GM19351 (cell line): ENCODE results near the gene SBF2.
A peak's percentile ranks its signal among the peaks of the same experiment; 100 is the strongest.

Experiments
- ATAC-seq: cut with Tn5 transposase; IDR thresholded peaks from one replicate; pipeline ENCODE4 v1.9.1; 2021; ENCODE audit warnings: mild to moderate bottlenecking, moderate library complexity; ENCODE audit not compliant: unreplicated experiment

Gene SBF2

DNA sequence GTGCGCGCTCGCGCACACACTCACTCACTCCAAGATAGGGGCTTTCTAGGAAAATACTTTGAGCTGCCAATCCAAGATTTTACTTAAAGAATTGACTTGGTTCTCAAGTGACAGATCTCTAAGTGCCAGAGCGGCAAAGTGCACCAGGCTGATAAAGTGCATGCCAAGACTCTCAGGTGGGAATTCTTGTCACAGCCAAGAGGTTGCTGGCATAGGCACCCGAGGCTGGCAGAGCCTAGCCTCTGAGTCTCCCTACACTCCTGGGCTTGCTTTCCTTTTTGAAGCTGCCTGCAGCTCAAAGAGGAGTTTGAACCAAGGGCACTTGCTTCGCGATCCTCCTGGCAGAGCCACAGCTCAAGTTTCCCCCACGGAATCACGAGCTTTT is 8.3 kb upstream of the SBF2 start:
- ATAC-seq = no peak

GRCh38 chr11:10301656-10302358 is 7.8 kb upstream of the SBF2 start:
- no peak for ATAC-seq

DNA sequence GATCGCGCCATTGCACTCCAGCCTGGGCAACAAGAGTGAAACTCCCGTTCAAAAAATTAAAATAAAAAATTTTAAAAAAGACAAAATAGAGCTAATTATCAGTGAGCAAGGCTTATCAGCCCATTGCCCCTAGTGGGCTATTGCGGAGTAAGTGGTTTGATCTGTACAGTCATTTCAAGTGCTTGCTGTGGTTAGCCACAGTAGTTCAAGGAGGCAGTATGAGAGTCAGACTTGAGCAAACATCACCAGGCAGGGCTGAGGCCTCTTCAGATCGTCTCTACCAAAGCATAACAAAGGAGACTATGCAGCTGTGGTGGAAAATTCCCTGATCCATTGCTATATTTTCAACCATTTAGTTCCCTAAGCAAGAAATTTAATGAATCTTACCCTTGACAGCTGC is 4.3 kb upstream of the SBF2 start:
- ATAC-seq = peak; percentile 89

- ATAC-seq = no peak
Observed at GRCh38 chr11:10295064-10295901, 1.3 kb upstream of the SBF2 start.

DNA sequence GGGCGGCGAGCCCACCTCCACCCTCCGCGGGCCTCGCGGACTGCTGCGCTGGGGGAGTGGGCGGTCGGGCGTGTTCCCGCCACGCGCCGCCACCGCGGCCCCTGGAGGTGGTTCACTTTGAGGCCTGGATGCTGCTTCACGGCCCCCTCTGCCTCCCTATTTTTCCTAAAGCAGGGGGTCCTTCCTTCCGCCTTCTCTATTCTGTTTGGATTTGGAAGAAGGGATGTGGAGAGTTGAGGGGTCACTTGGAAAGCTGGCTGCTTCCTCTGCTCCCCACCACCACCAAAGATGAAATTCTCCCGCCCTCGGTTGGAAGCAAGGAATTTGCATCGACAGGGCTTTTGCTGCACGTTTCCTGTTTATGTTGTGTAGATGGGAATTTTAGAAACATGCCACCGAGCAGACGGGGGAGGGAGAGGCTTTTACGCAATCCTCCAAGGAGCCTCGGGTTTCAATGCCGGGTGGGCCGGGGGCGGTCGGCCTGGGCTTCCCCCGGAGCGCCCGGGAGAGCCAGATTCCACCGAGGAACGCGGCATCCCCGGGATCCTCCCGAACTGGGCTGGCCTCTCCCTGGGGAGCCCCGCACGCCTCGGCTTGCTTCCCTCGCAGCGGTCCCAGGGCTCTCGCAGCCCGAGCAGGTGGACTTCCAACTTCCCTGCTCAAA is 403 bp upstream of the SBF2 start:
- no peak for ATAC-seq

DNA sequence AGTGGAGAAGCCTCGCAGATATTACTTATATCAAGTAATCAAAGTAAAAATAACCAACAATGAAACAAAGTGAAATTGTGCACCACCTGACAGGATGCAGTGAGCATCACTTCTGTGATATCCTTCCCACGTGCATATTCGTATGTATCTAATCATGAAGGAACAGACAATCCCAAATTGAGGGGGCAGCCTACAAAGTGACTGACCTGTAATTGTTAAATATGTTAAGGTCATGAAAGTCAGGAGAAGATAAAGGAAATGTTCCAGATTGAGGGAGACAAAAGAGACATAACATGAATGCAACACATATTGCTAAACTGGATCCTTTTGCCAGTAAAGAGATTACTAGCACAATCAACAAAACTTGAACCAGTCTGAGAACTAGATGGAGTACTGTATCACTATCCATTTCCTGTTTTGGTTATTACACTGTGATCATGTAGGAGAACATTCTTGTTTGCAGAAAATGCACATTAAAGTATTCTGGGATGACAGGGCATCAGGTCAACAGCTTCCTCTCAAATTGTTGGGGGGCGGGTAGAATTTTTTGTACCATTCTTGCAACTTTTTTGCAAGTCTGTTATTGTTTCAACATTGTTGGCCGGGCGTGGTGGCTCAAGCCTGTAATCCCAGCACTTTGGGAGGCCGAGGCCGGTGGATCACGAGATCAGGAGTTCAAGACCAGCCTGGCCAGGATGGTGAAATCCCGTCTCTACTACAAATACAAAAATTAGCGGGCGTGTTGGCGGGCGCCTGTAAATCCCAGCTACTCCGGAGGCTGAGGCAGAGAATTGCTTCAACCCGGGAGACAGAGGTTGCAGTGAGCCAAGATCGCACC is 2.0 kb downstream of the SBF2 start:
- no peak for ATAC-seq

DNA sequence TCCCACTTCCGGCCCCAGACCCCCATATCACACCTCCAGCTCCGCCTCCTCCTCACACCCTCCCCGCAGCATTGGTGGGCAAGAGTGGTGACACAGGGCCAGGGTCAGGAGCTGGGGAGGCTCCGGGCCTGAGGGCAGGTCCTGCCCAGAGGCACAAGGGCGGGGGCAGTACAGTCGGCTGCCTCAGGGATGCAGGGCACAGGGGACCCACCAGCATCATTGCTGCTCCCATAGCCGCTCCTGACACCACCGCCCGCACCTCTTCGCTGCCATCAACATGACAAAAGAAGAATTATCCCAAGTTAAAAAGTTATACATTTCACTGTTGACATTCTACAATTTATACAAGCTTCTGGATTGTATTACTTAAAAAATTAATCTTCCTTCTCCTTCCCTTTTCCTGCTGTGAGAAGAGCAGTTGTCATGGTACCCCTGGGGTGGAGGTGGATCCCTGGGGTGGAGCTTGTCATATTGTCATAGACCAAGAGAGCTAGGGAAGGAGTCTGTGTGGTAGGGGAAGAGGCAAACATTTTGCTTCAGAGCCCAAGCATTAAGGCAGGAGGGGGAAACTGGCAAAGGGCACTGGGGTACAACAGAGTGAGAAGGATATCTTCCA is 4.1 kb downstream of the SBF2 start:
- no peak for ATAC-seq

- ATAC-seq = no peak
Observed at GRCh38 chr11:10288881-10289764, 4.9 kb downstream of the SBF2 start.

- no peak for ATAC-seq
Observed at GRCh38 chr11:10287766-10288715, 6.0 kb downstream of the SBF2 start.

DNA sequence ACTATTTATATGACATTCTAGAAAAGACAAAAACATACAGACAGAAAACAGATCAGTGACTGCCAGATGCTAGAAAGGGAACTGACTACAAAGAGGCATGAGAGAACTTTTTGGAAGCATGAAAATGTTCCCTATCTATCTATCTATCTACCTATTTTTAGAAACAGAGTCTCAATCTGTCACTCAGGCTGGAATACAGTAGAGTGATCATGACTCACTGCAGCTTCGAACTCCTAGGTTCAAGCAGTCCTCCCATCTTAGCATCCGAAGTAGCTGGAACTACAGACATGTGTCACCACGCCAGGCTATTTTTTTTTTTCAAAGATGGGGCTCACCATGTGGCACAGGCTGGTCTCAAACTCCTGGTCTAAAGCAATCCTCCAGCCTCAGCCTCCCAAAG is 6.9 kb downstream of the SBF2 start:
- ATAC-seq = no peak

DNA sequence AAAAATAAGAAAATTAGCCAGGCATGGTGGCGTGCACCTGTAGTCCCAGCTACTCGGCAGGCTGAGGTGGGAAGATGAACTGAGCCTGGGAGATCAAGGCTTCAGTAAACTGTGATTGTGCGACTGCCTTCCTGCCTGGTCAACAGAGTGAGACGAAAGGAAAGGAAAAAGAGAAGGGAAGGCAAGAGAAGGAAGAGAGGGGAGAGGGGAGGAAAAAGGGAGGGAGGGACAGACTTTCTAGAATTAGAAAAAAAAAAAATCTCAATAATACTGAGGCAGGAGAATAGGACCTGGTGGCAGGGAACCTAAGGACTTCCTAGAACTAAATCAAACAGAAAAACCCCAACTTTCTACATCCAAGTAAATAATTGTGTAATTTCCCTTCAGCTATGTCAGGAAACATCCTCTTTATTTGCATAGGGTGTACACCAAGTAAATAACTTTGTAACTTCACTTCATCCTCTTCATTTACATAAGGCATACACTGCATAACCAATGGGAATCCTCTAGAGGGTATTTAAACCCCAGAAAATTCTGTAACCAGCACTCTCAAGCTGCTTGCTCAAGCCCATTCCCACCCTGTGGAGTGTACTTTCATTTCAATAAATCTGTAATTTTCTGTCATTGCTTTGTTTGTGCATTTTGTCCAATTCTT is 8.7 kb downstream of the SBF2 start:
- no peak for ATAC-seq

GRCh38 chr11:10283991-10284390 is 10.0 kb downstream of the SBF2 start:
- ATAC-seq = no peak

GRCh38 chr11:10282117-10282516 is 11.9 kb downstream of the SBF2 start:
- ATAC-seq = no peak

DNA sequence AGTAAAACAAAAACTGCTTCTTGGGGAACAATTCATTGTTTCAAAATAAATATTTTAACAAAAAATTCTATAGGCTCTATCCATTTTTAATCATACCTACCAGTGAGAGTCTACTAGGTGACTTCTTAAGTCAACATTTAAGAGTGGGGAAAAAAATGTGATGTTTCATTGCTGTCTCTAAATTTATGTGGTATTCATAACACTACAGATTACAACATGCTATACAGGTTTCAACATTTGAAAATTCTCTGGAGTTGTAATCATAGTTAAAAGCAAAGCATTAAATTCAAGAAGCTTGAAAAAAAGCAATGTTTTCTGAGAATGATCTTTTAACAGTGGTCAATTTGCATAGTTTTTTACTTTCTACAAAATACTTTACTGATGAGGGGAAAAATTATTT is 18.3 kb downstream of the SBF2 start:
- ATAC-seq = no peak

DNA sequence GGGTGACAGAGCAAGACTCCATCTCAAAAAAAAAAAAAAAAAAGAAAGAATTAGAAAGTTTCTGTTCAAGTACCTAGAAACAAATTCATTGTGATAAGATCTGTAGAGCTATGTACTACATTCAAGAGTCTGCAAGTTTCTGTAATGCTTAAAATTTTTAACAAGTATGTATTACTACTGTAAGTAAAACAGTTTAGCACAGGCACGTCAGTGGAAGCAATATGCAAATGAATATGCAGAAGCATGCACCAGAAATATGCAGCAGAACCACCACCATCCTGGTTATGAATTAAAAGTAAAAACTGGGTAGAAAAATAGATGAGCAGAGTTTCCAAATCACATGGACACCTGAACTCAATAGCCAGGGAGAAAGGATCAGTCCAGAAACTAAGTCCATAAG is 19.3 kb downstream of the SBF2 start:
- ATAC-seq = no peak

GRCh38 chr11:10273738-10274137 is 20.3 kb downstream of the SBF2 start:
- no peak for ATAC-seq

- no peak for ATAC-seq
Observed at GRCh38 chr11:10272132-10272531, 21.9 kb downstream of the SBF2 start.
